Choroid plexus epithelial cell (primary cell): ENCODE results near the gene RBM48.

Source experiments
- DNase-seq: peaks from one replicate; pipeline ENCODE4 v3.0.0-alpha.2; 2010; ENCODE audit warnings: low read depth
- H3K4me3 ChIP-seq: 2 replicates; pipeline ENCODE4 v1.5.1; 2011; ENCODE audit warnings: low read depth, mild to moderate bottlenecking, control low read depth, low read length, moderate library complexity
- TF ChIP-seq, protein P1 (sequence below): conservative IDR thresholded peaks from 2 replicates; pipeline ENCODE4 v1.5.1; 2011; ENCODE audit warnings: low read depth, mild to moderate bottlenecking, control low read depth, inconsistent platforms, low read length, moderate library complexity

The RBM48 gene

DNA sequence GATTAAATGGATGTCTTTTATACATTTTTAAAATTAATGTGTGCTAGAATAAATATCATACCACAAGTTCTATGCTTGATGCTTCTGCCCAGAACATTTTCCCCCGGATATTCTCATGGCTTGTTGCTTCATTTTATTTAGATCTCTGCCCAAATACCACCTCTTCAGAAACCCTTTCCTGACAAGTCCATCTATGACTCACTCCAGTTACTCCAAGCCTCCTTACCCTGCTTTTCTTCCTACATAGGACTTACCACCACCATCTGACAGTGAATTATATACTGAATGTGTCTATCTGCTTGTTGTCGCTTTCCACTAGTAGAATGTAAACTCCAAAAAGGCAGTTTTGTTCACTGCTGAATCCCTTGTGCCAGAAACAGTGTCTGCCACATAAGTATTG, 31.7 kb upstream of the RBM48 start:
- DNase-seq, result peak; percentile 41
- H3K4me3 ChIP-seq, result no peak overlapping the region
- TF ChIP-seq, protein P1, sequence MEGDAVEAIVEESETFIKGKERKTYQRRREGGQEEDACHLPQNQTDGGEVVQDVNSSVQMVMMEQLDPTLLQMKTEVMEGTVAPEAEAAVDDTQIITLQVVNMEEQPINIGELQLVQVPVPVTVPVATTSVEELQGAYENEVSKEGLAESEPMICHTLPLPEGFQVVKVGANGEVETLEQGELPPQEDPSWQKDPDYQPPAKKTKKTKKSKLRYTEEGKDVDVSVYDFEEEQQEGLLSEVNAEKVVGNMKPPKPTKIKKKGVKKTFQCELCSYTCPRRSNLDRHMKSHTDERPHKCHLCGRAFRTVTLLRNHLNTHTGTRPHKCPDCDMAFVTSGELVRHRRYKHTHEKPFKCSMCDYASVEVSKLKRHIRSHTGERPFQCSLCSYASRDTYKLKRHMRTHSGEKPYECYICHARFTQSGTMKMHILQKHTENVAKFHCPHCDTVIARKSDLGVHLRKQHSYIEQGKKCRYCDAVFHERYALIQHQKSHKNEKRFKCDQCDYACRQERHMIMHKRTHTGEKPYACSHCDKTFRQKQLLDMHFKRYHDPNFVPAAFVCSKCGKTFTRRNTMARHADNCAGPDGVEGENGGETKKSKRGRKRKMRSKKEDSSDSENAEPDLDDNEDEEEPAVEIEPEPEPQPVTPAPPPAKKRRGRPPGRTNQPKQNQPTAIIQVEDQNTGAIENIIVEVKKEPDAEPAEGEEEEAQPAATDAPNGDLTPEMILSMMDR, result no peak

DNA sequence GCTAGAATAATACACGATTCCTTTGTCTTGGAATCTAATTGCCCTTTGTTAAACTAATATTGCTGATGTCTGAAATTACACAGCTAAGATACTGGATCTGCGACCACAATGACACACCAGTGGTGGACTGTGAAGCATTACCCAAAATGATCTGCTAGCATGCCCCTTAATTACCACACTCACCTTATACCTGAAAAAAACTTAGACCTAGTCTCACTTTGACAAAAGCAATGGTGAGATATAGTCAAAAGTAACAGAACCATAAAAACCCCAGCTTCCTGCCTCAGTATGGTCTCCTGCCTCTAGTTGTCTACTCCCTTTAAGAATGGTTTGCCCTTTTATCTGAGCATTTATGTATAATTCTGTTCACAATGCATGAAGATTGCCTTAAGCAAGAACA, 30.0 kb upstream of the RBM48 start:
- TF ChIP-seq, protein P1, result no peak
- DNase-seq, result no peak
- H3K4me3 ChIP-seq, result no peak overlapping the region

DNA sequence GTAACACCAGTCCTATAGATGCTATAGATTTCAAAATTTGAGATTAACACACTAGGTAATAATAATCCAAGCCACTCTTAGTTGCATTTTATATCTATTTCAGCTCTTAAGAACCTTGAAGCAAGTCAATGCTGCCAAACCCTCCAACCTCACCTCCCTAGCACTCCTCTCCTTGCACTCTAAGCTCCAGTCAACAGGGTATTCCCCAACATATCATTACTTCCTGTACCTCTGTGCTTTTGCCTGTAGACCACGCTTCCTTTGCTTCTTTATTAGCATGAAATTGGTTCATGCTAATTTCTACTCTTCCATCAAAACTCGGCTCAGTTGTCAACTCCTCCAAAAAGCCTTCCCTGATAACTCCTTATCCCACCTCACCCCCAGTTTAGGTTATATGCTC, 24.8 kb upstream of the RBM48 start:
- no peak for DNase-seq
- TF ChIP-seq, protein P1, result no peak
- no peak overlapping the region for H3K4me3 ChIP-seq

DNA sequence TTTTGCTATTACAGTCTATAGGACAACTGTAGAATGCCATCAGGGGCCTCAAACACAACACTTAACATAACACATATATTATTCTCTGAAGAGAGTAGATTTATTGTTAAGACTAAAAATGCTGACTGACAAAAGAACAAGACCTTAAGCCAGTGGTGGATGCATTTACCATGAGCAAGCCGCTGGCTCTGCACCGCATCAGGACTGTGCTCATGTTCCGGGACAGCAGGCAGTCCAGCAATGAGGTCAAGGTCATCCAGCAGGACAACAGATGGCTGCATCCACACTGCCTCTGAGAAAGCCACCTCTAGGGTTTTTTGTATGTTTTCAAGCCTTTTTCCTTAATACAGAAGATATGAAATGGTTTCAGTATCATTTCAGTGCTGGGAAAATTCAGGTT, 24.0 kb upstream of the RBM48 start:
- H3K4me3 ChIP-seq, result no peak overlapping the region
- TF ChIP-seq, protein P1, result no peak

GRCh38 chr7:92506363-92506762, 22.2 kb upstream of the RBM48 start:
- TF ChIP-seq, protein P1, result no peak
- no peak for DNase-seq
- H3K4me3 ChIP-seq, result no peak overlapping the region

More for the DNA sequence above, 24.0 kb upstream of the RBM48 start:
- peak; percentile 56 for DNase-seq

- DNase-seq, result no peak
- TF ChIP-seq, protein P1, result no peak
- H3K4me3 ChIP-seq, result no peak overlapping the region
These were observed 19.6 kb upstream of the RBM48 start for GRCh38 chr7:92508946-92509345.

DNA sequence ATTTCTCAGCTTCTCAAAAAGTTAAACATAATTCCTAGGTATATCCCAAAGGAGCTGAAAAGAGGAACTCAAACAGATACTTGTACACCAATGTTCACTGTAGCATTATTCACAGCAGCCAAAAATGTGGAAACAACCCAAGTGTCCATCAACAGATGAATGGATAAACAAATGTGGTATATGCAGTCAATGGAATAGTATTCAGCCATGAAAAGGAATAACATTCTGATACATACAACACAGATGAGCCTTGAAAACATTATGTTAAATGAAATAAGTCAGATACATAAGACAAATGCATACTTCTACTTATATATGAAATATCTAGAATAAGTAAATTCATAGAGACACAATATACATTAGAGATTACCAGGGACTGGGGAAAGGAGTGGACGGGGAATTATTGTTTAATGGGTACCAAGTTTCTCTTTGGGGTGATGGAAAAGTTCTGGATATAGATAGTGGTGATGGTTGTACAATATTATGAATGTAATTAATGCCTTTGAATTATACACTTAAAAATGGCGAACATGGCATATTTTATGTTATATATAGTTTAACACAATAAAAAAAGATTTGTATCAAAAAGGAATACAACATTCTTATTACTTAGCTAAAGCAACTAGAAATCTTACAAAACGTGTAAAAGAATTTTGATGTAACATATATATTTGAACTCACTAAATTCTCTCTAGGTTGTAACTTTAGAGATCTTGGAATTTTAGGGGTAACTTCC, 15.3 kb upstream of the RBM48 start:
- TF ChIP-seq, protein P1, result no peak
- H3K4me3 ChIP-seq, result no peak overlapping the region
- DNase-seq, result no peak
